K562 (cell line): ENCODE results near the gene LGI4. TPM values are rescaled to one million over a fixed set of nuclear protein-coding genes. Genes with fewer than 3 reads are reported as not detected.

ENCODE experiments used
- CREM ChIP-seq: IDR thresholded peaks from 2 replicates; pipeline ENCODE4 v1.6.1; 2014; ENCODE audit warnings: antibody characterized with exemption, low read depth
- ESRRB ChIP-seq: fragments of 250-450 bp; sonication (Bioruptor Pico); IDR thresholded peaks from 2 replicates; pipeline ENCODE4 v1.5.0; 2020; ENCODE audit warnings: mild to moderate bottlenecking, moderate library complexity, borderline replicate concordance
- FOXA1 ChIP-seq: fragments of 450-650 bp; IDR thresholded peaks from 2 replicates; pipeline ENCODE4 v1.6.1; 2016; ENCODE audit warnings: mild to moderate bottlenecking, borderline replicate concordance
- FUS ChIP-seq: fragments of 200-400 bp; formaldehyde crosslinking; optimal IDR thresholded peaks from 2 replicates; pipeline ENCODE3; 2017; ENCODE audit warnings: low read depth, low read length
- ILK ChIP-seq: fragments of 450-650 bp; IDR thresholded peaks from 2 replicates; pipeline ENCODE4 v1.6.1; 2016; ENCODE audit warnings: missing genetic modification characterization, low read depth, mild to moderate bottlenecking, missing compliant biosample characterization, moderate library complexity, borderline replicate concordance
- PURB ChIP-seq: sonication (generic); formaldehyde crosslinking; IDR thresholded peaks from 2 replicates; pipeline ENCODE4 v1.9.0; 2021; ENCODE audit warnings: low read depth, mild to moderate bottlenecking, missing genetic modification reagents
- SREBF2 ChIP-seq: sonication (generic); formaldehyde crosslinking; IDR thresholded peaks from 2 replicates; pipeline ENCODE4 v1.4.0; 2020; ENCODE audit warnings: mild to moderate bottlenecking, missing genetic modification reagents
- ZNF175 ChIP-seq: fragments of 200-800 bp; sonication (Bioruptor generic); IDR thresholded peaks from 2 replicates; pipeline ENCODE4 v1.6.1; 2016; ENCODE audit warnings: low read depth, mild to moderate bottlenecking, missing genetic modification characterization, missing compliant biosample characterization
- ZNF830 ChIP-seq: fragments of 250-450 bp; sonication (Bioruptor Pico); IDR thresholded peaks from 2 replicates; pipeline ENCODE4 v1.5.0; 2021; ENCODE audit warnings: mild to moderate bottlenecking
- polyA plus RNA-seq, 8 experiments: library from polyadenylated mRNA; depleted of rRNA in 4 of 8; stranded (reverse) in 5 of 8; unstranded in 3 of 8; fragments of >200 nt; fragmentation: Nextera tagmentation in 2 of 8; fragmentation: Illumina TruSeq in 1 of 8; extraction: Ambion mirVana in 2 of 8; extraction: Trizol in 1 of 8; gene quantifications; 2 replicates each; pipeline versions ENCODE4 v1.2.1 to v1.2.3, GENCODE V29; 2011 to 2014; ENCODE audit warnings: inconsistent platforms in 1 of 8, missing spikeins in 1 of 8
- total RNA-seq, 7 experiments: library from RNA; depleted of rRNA in 6 of 7; stranded (reverse); fragments of >200 nt in 6 of 7; fragmentation: Illumina TruSeq in 2 of 7; extraction: Trizol in 2 of 7; gene quantifications; 2 replicates each; pipeline versions ENCODE4 v1.2.1 to v1.2.3, GENCODE V29; 2011 to 2021; ENCODE audit warnings: low replicate concordance in 1 of 7
- TF ChIP-seq, protein P1 (sequence below): fragments of 450-650 bp; IDR thresholded peaks from 2 replicates; pipeline ENCODE4 v1.7.0; 2016; ENCODE audit warnings: borderline replicate concordance
- TF ChIP-seq, protein P2 (sequence below), 2 experiments: fragments of 450-650 bp; conservative IDR thresholded peaks; 2 replicates each; pipeline ENCODE4 v1.6.1; 2017; ENCODE audit warnings: mild to moderate bottlenecking in 2 of 2, moderate library complexity in 2 of 2
- TF ChIP-seq, protein P3 (sequence below), 3 experiments: fragments of 200-800 bp in 1 of 3; sonication (Bioruptor generic) in 1 of 3; sonication (generic) in 1 of 3; formaldehyde crosslinking in 1 of 3; IDR thresholded peaks; 2 replicates each; pipeline versions ENCODE4 v1.6.1 to v1.8.0; 2016 to 2022; ENCODE audit warnings: mild to moderate bottlenecking in 2 of 3, missing compliant biosample characterization in 2 of 3, missing genetic modification characterization in 2 of 3, missing genetic modification reagents in 1 of 3
- TF ChIP-seq, protein P4 (sequence below): fragments of 450-650 bp; IDR thresholded peaks from 2 replicates; pipeline ENCODE4 v1.6.1; 2016; ENCODE audit warnings: antibody characterized with exemption
- TF ChIP-seq, protein P5 (sequence below), 2 experiments: fragments of 450-650 bp; IDR thresholded peaks; 2 replicates each; pipeline ENCODE4 v1.6.1; 2018; ENCODE audit warnings: mild to moderate bottlenecking in 2 of 2, low read depth in 1 of 2; ENCODE audit not compliant: partially characterized antibody in 2 of 2

The LGI4 gene
- total and polyA plus RNA-seq, 9 of the 15 experiments (the other 6 are each of a cell fraction or from before 2014, with no cell fraction given) = 0.14 to 0.30 (median 0.24) TPM; not detected in 4

DNA sequence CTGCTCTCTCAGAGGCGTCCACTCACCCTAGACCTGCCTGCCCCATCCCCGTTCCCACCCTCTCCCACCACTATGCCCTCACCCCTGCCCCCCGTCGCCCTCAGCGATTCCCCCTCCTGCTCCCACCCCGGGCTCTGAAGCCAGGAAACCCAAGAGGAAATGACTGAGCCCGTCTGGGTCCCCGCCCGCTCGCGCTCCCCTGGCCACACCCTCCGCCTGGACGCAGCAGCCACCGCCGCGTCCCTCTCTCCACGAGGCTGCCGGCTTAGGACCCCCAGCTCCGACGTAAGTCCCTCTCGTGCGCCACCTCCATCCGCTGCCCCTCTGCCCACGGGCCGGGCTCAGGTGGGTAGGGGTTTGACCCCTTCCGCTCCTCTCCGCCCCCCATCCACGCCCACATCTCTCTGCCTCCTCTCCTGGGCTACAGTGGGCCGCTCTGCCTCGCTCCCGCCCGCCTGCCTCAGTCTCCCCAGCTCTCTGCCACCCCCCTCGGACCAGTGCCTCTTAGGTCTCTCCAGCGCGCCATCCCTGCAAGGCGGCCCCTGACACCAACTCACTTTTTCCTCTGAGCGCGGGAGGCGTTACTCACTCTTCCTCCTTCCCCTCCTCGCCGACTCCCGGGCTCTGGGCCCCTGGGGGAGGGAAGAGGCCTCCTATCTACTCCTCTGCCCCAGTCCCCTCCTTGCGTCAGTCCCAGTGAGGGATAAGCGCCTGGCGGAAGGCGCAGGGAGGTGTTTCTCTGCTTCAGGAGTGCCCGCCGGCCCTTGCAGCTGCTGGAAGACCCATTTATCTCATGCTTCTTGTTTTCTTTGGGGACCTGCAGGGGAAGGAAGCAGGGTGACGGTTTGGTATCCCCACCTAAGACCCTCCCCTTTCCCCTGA is 19.9 kb upstream of the LGI4 start, which contains the start of gene FXYD5 (continued):
- TF ChIP-seq, protein P1, sequence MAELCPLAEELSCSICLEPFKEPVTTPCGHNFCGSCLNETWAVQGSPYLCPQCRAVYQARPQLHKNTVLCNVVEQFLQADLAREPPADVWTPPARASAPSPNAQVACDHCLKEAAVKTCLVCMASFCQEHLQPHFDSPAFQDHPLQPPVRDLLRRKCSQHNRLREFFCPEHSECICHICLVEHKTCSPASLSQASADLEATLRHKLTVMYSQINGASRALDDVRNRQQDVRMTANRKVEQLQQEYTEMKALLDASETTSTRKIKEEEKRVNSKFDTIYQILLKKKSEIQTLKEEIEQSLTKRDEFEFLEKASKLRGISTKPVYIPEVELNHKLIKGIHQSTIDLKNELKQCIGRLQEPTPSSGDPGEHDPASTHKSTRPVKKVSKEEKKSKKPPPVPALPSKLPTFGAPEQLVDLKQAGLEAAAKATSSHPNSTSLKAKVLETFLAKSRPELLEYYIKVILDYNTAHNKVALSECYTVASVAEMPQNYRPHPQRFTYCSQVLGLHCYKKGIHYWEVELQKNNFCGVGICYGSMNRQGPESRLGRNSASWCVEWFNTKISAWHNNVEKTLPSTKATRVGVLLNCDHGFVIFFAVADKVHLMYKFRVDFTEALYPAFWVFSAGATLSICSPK = 0 out of 2 replicates have a peak, but pooled peaks have one; percentile 5
- TF ChIP-seq, protein P2, sequence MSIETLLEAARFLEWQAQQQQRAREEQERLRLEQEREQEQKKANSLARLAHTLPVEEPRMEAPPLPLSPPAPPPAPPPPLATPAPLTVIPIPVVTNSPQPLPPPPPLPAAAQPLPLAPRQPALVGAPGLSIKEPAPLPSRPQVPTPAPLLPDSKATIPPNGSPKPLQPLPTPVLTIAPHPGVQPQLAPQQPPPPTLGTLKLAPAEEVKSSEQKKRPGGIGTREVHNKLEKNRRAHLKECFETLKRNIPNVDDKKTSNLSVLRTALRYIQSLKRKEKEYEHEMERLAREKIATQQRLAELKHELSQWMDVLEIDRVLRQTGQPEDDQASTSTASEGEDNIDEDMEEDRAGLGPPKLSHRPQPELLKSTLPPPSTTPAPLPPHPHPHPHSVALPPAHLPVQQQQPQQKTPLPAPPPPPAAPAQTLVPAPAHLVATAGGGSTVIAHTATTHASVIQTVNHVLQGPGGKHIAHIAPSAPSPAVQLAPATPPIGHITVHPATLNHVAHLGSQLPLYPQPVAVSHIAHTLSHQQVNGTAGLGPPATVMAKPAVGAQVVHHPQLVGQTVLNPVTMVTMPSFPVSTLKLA (conservative IDR thresholded peaks at IDR 0.05) = peak; percentile 63 to 88
- TF ChIP-seq, protein P3, sequence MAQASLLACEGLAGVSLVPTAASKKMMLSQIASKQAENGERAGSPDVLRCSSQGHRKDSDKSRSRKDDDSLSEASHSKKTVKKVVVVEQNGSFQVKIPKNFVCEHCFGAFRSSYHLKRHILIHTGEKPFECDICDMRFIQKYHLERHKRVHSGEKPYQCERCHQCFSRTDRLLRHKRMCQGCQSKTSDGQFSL (CRISPR knock-in tag; IDR thresholded peaks at IDR 0.05) = 0 out of 2 replicates have a peak, but pooled peaks have one; percentile 24
- TF ChIP-seq, protein P3 (tag; IDR thresholded peaks at IDR 0.05) = no peak
- TF ChIP-seq CREM (peak; percentile 62), FUS (no peak), ZNF175 (CRISPR knock-in tag) (no peak), SREBF2 (CRISPR knock-in tag) (no peak), ILK (tag) (no peak), ZNF830 (CRISPR knock-in tag) (no peak), ESRRB (CRISPR knock-in tag) (no peak; the same call in 1 of the 2 replicates), PURB (no peak), FOXA1 (no peak)
- TF ChIP-seq, protein P4, sequence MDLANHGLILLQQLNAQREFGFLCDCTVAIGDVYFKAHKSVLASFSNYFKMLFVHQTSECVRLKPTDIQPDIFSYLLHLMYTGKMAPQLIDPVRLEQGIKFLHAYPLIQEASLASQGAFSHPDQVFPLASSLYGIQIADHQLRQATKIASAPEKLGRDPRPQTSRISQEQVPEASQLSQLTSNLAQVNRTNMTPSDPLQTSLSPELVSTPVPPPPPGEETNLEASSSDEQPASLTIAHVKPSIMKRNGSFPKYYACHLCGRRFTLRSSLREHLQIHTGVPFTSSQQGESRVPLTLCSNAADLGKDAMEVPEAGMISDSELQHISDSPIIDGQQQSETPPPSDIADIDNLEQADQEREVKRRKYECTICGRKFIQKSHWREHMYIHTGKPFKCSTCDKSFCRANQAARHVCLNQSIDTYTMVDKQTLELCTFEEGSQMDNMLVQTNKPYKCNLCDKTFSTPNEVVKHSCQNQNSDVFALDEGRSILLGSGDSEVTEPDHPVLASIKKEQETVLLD = 0 out of 2 replicates have a peak, but pooled peaks have one; percentile 24
- TF ChIP-seq, protein P5, sequence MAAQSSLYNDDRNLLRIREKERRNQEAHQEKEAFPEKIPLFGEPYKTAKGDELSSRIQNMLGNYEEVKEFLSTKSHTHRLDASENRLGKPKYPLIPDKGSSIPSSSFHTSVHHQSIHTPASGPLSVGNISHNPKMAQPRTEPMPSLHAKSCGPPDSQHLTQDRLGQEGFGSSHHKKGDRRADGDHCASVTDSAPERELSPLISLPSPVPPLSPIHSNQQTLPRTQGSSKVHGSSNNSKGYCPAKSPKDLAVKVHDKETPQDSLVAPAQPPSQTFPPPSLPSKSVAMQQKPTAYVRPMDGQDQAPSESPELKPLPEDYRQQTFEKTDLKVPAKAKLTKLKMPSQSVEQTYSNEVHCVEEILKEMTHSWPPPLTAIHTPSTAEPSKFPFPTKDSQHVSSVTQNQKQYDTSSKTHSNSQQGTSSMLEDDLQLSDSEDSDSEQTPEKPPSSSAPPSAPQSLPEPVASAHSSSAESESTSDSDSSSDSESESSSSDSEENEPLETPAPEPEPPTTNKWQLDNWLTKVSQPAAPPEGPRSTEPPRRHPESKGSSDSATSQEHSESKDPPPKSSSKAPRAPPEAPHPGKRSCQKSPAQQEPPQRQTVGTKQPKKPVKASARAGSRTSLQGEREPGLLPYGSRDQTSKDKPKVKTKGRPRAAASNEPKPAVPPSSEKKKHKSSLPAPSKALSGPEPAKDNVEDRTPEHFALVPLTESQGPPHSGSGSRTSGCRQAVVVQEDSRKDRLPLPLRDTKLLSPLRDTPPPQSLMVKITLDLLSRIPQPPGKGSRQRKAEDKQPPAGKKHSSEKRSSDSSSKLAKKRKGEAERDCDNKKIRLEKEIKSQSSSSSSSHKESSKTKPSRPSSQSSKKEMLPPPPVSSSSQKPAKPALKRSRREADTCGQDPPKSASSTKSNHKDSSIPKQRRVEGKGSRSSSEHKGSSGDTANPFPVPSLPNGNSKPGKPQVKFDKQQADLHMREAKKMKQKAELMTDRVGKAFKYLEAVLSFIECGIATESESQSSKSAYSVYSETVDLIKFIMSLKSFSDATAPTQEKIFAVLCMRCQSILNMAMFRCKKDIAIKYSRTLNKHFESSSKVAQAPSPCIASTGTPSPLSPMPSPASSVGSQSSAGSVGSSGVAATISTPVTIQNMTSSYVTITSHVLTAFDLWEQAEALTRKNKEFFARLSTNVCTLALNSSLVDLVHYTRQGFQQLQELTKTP (IDR thresholded peaks at IDR 0.05; ENCODE audit: low read depth in 1 of 2, partially characterized antibody in 2 of 2) = peak; percentile 25 to 45
